Smooth muscle cell (in vitro differentiated cells): ENCODE data around the gene MAP2K7. TPM values are rescaled to one million over a fixed set of nuclear protein-coding genes. Genes with fewer than 3 reads are reported as not detected.

Source experiments
- DNase-seq: peaks from one replicate; lab custom pipeline; 2025; ENCODE audit not compliant: unreplicated experiment; lab: John Stamatoyannopoulos, UW
- H2AFZ ChIP-seq: fragments of 200-600 bp; sonication (generic); 2 replicates; pipeline ENCODE4 v1.6.0; 2016; ENCODE audit warnings: antibody characterized with exemption, low read depth, mild to moderate bottlenecking
- H3F3A ChIP-seq: fragments of 200-600 bp; sonication (generic); 2 replicates; pipeline ENCODE4 v1.6.0; 2017; ENCODE audit warnings: antibody characterized with exemption, low read depth
- H3K27ac ChIP-seq: fragments of 200-600 bp; sonication (generic); 2 replicates; pipeline ENCODE4 v1.5.1; 2016; ENCODE audit warnings: low read depth, mild to moderate bottlenecking
- H3K27me3 ChIP-seq: fragments of 200-600 bp; sonication (generic); 2 replicates; pipeline ENCODE4 v1.6.1; 2016; ENCODE audit warnings: low read depth, mild to moderate bottlenecking
- H3K36me3 ChIP-seq: fragments of 200-600 bp; sonication (generic); 2 replicates; pipeline ENCODE4 v1.5.1; 2016; ENCODE audit warnings: low read depth
- H3K4me1 ChIP-seq: fragments of 200-600 bp; sonication (generic); 2 replicates; pipeline ENCODE4 v1.5.1; 2016; ENCODE audit warnings: low read depth
- H3K4me2 ChIP-seq: fragments of 200-600 bp; sonication (generic); 2 replicates; pipeline ENCODE4 v1.6.0; 2016; ENCODE audit warnings: mild to moderate bottlenecking
- H3K4me3 ChIP-seq: fragments of 200-600 bp; sonication (generic); 2 replicates; pipeline ENCODE4 v1.5.1; 2016; ENCODE audit warnings: mild to moderate bottlenecking
- H3K79me2 ChIP-seq: fragments of 200-600 bp; sonication (generic); 2 replicates; pipeline ENCODE4 v1.6.0; 2016; ENCODE audit warnings: low read depth, mild to moderate bottlenecking
- H3K9ac ChIP-seq: fragments of 200-600 bp; sonication (generic); 2 replicates; pipeline ENCODE4 v1.6.0; 2016; ENCODE audit warnings: low read depth
- H3K9me3 ChIP-seq: fragments of 200-600 bp; sonication (generic); replicated peaks from 2 replicates; pipeline ENCODE4 v1.5.1; 2016; ENCODE audit warnings: low read depth
- H4K20me1 ChIP-seq: fragments of 200-600 bp; sonication (generic); 2 replicates; pipeline ENCODE4 v1.6.0; 2016; ENCODE audit warnings: low read depth
- CTCF ChIP-seq: fragments of 200-600 bp; sonication (generic); IDR thresholded peaks from 2 replicates; pipeline ENCODE4 v1.5.1; 2017; ENCODE audit warnings: borderline replicate concordance, mild to moderate bottlenecking, antibody characterized with exemption; ENCODE audit not compliant: insufficient read depth, poor library complexity, severe bottlenecking
- WGBS: methylation state at CpG from one replicate; pipeline ENCODE4 v1.1.7; 2016; ENCODE audit warnings: low lambda C conversion rate; 5-methylcytosine and 5-hydroxymethylcytosine counted together
- polyA plus RNA-seq: library from polyadenylated mRNA; unstranded; fragments of >200 nt; fragmentation: Nextera tagmentation; extraction: Ambion mirVana; gene quantifications from 2 replicates; pipeline ENCODE4 v1.2.1, GENCODE V29; 2016
- total RNA-seq: library from RNA; depleted of rRNA; stranded (reverse); fragments of >200 nt; gene quantifications from 2 replicates; pipeline ENCODE4 v1.2.3, GENCODE V29; 2014

Gene MAP2K7
- total and polyA plus RNA-seq, 2 experiments from 2014 or later: 6.7 to 9.2 TPM

DNA sequence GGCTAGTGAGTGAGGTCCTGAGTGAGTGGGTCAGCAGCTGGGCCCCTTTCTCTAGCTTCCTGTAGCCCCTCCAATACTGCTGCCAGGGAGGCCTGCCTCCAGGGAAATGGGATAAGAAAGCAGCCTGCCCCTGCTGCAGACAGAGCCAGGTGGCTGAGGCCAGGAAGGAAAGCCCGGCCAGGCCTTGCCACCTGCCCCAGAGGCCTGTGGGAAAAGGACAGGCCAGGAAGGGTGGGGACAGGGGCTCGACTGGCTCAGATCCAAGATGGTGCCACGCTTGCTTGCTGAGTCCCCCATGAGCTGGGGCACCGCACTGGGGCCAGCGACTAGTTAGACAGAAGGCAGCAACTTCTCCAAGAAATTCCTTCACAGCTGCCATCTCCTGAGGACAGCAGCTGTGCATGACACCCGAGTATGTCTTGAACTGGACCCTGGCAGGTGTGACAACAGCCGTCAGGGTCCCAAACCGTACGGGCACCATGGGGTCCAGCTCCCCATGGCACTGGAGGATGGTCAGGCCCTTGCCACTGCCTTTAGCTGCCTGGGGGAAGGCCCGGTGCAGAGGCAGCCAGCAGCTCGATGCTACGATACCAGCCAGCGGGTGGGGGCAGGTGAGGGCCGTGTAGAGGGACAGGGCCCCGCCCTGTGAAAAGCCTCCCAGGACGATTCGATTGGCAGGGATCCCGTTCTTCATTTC lies 24.4 kb upstream of the MAP2K7 start:
- H4K20me1 ChIP-seq: no peaks in the 10 kb centered on the region
- H3K27me3 ChIP-seq: peaks cover 15% of the 10 kb centered on the region
- no peak for DNase-seq
- no peaks in the 10 kb centered on the region for H3K79me2 ChIP-seq
- no peak for TF ChIP-seq CTCF
- H3K4me1 ChIP-seq: no peaks in the 10 kb centered on the region
- no peak overlapping the region for H3K4me2 ChIP-seq
- no peak overlapping the region for H3K27ac ChIP-seq
- no peak overlapping the region for H3K9ac ChIP-seq
- H3K4me3 ChIP-seq: no peak overlapping the region
- H3K9me3 ChIP-seq: no peaks in the 10 kb centered on the region
- no peaks in the 10 kb centered on the region for H3K36me3 ChIP-seq
- no peaks in the 10 kb centered on the region for H3F3A ChIP-seq
- no peak overlapping the region for H2AFZ ChIP-seq
- 90% methylated on average over 17 of the region's 18 CpGs for WGBS

- Histone ChIP-seq H3K4me2 (no peak overlapping the region), H4K20me1 (no peaks in the 10 kb centered on the region), H3K27ac (no peak overlapping the region), H3K4me1 (no peaks in the 10 kb centered on the region), H3K4me3 (no peak overlapping the region), H3K9me3 (no peaks in the 10 kb centered on the region), H3F3A (no peaks in the 10 kb centered on the region), H2AFZ (no peak overlapping the region), H3K36me3 (no peaks in the 10 kb centered on the region), H3K9ac (no peak overlapping the region), H3K27me3 (peaks cover 9% of the 10 kb centered on the region), H3K79me2 (no peaks in the 10 kb centered on the region)
- no peak for TF ChIP-seq CTCF
- WGBS: 94% methylated on average over 19 of the region's 19 CpGs
- DNase-seq: no peak
Observed at GRCh38 chr19:7879836-7880235, 23.8 kb upstream of the MAP2K7 start.

DNA sequence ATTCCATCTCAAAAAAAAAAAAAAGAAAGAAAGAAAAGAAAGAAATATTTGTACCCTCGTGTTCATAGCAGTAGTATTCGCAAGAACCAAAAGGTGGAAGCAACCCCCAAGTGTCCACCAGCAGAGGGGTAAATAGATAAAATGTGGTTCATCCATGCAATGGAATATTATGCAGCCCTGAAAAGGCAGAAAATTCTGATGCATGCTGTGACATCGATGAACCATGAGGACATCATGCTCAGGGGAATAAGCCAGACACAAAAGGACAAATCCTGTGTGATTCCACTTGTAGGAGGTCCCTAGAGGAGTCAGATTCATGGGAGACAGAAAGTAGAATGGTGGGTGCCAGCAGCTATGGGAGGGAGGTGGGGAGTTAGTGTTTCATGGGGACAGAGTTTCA lies 21.8 kb upstream of the MAP2K7 start:
- no peaks in the 10 kb centered on the region for H3K79me2 ChIP-seq
- TF ChIP-seq CTCF: no peak
- no peaks in the 10 kb centered on the region for H3K36me3 ChIP-seq
- no peak overlapping the region for H3K4me2 ChIP-seq
- WGBS: 97% methylated on average over 3 of the region's 3 CpGs
- H3K9me3 ChIP-seq: no peaks in the 10 kb centered on the region
- no peak overlapping the region for H3K27ac ChIP-seq
- no peak overlapping the region for H3K4me3 ChIP-seq
- H2AFZ ChIP-seq: no peak overlapping the region
- no peaks in the 10 kb centered on the region for H3F3A ChIP-seq
- H3K4me1 ChIP-seq: no peaks in the 10 kb centered on the region
- H3K9ac ChIP-seq: no peak overlapping the region
- DNase-seq: no peak
- no peaks in the 10 kb centered on the region for H4K20me1 ChIP-seq
- H3K27me3 ChIP-seq: no peaks in the 10 kb centered on the region

DNA sequence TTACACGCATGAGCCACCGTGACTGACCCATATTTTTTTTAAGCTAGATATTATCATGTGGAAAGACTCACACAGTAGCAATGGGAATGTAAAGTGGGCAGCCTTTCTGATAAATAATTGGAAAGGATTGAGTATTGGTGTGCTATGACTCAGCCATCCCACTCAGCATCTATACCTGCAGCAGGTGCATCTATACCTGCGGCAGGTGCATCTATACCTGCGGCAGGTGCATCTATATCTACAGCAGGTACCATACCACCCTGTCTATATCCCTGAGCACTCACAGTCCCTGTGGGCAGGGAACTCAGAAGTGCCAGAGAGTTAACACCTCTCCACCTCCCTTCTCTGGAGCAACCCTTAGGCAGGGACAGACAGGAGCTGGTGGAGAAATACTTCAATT lies 20.6 kb upstream of the MAP2K7 start:
- H2AFZ ChIP-seq: no peak overlapping the region
- H3K36me3 ChIP-seq: no peaks in the 10 kb centered on the region
- H3K4me1 ChIP-seq: no peaks in the 10 kb centered on the region
- no peak overlapping the region for H3K27ac ChIP-seq
- no peaks in the 10 kb centered on the region for H3K9me3 ChIP-seq
- no peak overlapping the region for H3K9ac ChIP-seq
- H4K20me1 ChIP-seq: no peaks in the 10 kb centered on the region
- no peaks in the 10 kb centered on the region for H3K27me3 ChIP-seq
- TF ChIP-seq CTCF: no peak
- H3K4me3 ChIP-seq: no peak overlapping the region
- H3F3A ChIP-seq: no peaks in the 10 kb centered on the region
- H3K79me2 ChIP-seq: no peaks in the 10 kb centered on the region
- 85% methylated on average over 4 of the region's 4 CpGs for WGBS
- no peak for DNase-seq
- no peak overlapping the region for H3K4me2 ChIP-seq
